HUES6 (cell line): Measurements from ENCODE around the gene YY1AP1.
"Not testable (repeated sequence)": the region's sequence is repeated elsewhere in the genome, so short reads cannot be mapped to it uniquely, and the experiment has no call there.

Experiments
- H3K27ac ChIP-seq: 2 replicates; pipeline ENCODE4 v1.7.0; 2013; ENCODE audit warnings: low read depth, mild to moderate bottlenecking, low read length, inconsistent platforms
- H3K27me3 ChIP-seq: 2 replicates; pipeline ENCODE4 v1.6.1; 2013; ENCODE audit warnings: low read length; ENCODE audit not compliant: control insufficient read depth, insufficient read depth
- H3K36me3 ChIP-seq: 2 replicates; pipeline ENCODE4 v1.6.1; 2013; ENCODE audit warnings: low read length; ENCODE audit not compliant: control insufficient read depth, insufficient read depth
- H3K4me1 ChIP-seq: 2 replicates; pipeline ENCODE4 v1.6.1; 2013; ENCODE audit warnings: low read length; ENCODE audit not compliant: control insufficient read depth, insufficient read depth
- H3K4me3 ChIP-seq: 2 replicates; pipeline ENCODE4 v1.5.1; 2013; ENCODE audit warnings: low read depth, low read length
- H3K9ac ChIP-seq: one replicate; pipeline ENCODE4 v1.6.1; 2013; ENCODE audit warnings: mild to moderate bottlenecking, low read length
- H3K9me3 ChIP-seq: 2 replicates; pipeline ENCODE4 v1.6.1; 2013; ENCODE audit warnings: low read depth, low read length; ENCODE audit not compliant: control insufficient read depth, insufficient read depth

YY1AP1 gene

DNA sequence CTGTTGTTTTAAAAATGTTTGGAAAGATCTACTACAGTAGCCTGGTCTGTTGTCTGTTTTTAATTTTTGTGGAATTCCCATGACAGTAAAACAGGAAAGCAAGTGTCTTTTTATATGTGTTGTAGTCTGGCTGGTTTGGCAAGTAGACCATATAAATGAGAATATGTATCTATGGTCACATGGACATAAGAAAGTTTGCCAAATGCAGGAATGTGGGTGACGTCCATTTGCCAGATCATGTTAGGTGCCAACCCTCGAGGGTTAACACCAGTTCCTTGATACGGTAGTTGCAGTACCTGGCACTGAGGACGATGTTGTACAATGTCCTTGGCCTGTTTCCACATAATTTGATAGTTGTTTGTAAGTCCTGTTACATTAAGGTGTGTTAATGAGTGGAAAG, 6.5 kb upstream of the YY1AP1 start:
- Histone ChIP-seq H3K27ac (no peak overlapping the region), H3K9me3 (peaks cover 73% of the 10 kb centered on the region), H3K9ac (no peak overlapping the region), H3K36me3 (peaks cover 51% of the 10 kb centered on the region), H3K4me3 (no peak overlapping the region), H3K4me1 (0 out of 2 replicates have a peak, but pooled peaks cover 3% of the 10 kb centered on the region), H3K27me3 (no peaks in the 10 kb centered on the region)

DNA sequence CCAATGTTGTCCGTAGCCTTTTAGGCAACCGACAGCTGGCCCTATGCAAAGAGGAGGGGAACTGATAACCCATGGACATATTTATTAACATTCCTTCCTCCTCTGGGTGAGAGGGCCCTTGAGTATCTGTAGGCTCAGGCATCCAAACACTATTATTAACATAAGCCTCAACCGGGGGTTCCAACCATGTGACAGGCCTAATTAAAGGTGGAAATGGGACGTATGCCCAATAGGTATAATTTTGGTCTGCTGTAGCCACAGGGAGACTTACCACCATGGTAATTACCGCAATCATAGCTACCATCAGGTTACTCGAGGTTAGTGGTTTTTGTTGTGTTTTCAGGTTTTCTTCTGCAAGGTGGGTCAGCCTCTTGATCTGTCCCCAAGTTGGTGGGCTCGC, 5.6 kb upstream of the YY1AP1 start:
- H3K9me3 ChIP-seq: peaks cover 64% of the 10 kb centered on the region
- H3K27me3 ChIP-seq: no peaks in the 10 kb centered on the region
- H3K4me3 ChIP-seq: no peak overlapping the region
- peaks cover 52% of the 10 kb centered on the region for H3K36me3 ChIP-seq
- H3K9ac ChIP-seq: no peak overlapping the region
- no peak overlapping the region for H3K27ac ChIP-seq
- H3K4me1 ChIP-seq: 0 out of 2 replicates have a peak, but pooled peaks cover 4% of the 10 kb centered on the region

DNA sequence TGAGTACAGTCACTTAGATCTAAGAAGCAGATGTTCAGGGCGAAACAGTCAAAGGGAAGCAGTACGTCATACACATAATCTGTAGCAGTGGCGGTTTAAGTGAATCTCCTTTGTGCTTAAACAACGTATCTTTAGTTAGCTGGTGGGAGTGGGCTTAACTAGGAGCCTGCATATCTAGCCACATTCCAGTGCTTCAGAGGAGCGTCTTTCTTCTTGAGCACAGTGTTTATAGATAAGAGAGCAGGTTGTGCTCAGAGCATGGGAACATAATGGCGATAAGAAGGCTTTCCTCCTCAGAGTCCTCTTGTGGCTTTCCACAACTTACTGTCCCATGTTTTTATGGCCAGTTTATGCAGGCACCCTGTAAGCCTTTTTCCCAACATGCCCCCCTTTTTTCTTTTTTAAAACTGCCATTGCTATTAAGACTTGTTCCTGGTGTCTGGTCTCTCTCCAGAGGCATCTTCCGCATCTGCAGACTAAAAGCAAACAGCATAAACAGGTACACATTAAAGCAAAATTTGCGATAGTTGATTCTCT, 3.5 kb upstream of the YY1AP1 start:
- Histone ChIP-seq H3K9ac (no peak overlapping the region), H3K27me3 (no peaks in the 10 kb centered on the region), H3K27ac (no peak overlapping the region), H3K4me1 (0 out of 2 replicates have a peak, but pooled peaks cover 4% of the 10 kb centered on the region), H3K9me3 (peaks cover 48% of the 10 kb centered on the region; the same call in 1 of the 2 replicates), H3K36me3 (peaks cover 49% of the 10 kb centered on the region), H3K4me3 (no peak overlapping the region)

DNA sequence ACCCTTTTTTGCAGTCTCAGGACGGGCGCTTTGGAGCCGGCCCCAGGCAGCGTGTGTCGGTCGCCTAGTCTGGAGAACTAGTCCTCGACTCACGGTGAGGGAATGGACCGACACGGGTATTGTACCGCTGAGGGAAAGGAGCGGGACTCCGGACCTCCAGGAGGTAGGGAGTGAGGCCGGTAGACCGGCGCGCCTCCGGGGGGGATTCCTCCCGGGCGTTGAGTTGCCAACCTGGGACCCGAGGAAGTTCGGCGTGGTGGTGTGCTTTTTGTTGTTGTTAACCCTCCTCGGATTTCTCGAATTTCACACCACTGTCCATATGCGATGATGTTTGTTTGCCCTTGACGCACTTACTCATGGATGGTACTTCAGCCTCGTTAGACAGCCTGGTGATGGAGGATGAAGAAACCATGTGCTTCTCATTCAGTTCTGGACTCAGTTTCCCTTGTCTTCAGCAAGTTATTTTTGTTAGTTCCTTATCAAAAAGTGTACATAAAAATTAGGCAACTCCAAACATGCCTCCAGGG, 570 bp upstream of the YY1AP1 start, which contains the start of gene DAP3:
TSS of gene DAP3 (plus strand) at position 11 of the 527 bp plus-strand sequence. CDS start 20,689 bp downstream, outside the sequence.
- H3K27me3 ChIP-seq, H3K4me1 ChIP-seq: not testable (repeated sequence)
- peaks cover 24% of the 10 kb centered on the region; the same call in 1 of the 2 replicates for H3K9me3 ChIP-seq
- H3K36me3 ChIP-seq: peaks cover 33% of the 10 kb centered on the region
- peak within 1 kb of the TSS; percentile 99 for H3K9ac ChIP-seq
- peak within 1 kb of the TSS; percentile 97 for H3K4me3 ChIP-seq
- peak within 1 kb of the TSS; percentile 99 for H3K27ac ChIP-seq

DNA sequence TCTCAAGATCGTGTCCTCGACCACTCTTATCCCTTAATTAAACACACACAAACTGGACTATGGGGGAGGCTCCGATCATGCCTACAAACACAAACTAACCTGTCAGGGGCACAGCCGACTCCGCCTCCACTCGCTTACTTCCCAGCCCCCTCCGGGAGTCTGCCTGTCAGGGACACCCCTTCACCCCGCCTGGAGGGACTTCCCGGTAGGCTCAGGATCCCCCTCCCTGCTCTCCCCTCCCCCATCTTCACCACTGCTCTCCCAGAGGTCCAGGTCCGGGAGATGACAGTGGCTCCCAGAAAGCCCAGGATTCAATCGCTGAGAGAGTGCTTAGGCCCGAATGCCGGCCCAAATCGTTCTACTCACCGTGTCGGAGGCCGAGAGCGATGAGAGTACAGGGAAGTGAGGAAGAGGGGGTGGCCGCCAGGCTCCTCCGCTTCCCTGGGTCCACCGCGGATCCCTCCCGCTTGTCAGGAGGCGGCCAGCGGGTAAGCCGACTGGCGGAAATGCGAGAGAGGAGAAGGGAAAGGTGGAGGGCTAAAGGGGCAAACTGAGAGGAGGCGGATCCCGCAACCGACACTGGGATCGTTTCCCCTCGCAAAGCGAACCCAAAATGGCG, 760 bp downstream of the YY1AP1 start:
- Histone ChIP-seq H3K4me3 (peak overlapping the region; percentile 97), H3K27ac (peak overlapping the region; percentile 99; the same call in 1 of the 2 replicates)

DNA sequence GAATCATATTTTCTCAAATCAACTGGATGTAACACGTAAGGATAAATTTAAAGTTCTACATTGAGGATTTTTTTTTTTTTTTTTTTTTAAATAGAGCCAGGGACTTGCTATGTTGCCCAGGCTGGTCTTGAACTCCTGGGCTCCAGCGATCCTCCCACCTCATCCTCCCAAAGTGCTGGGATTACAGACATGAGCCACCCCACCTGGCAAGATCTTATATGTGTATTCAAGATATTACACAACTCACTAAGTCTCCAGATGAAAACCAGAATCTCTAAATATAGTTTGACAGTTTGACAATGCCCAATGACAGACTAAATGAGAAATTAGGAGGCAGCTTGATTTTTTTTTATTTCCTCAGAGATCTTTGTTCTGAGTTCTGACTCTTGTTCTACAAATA, 6.8 kb downstream of the YY1AP1 start:
- Histone ChIP-seq H3K9ac (no peak overlapping the region), H3K4me1 (no peaks in the 10 kb centered on the region), H3K9me3 (no peaks in the 10 kb centered on the region), H3K36me3 (peaks cover 38% of the 10 kb centered on the region), H3K27ac (no peak overlapping the region), H3K27me3 (no peaks in the 10 kb centered on the region), H3K4me3 (no peak overlapping the region)

More for the DNA sequence above, 760 bp downstream of the YY1AP1 start:
- Histone ChIP-seq H3K9ac (peak overlapping the region; percentile 99), H3K36me3 (peaks cover 26% of the 10 kb centered on the region), H3K9me3 (peaks cover 19% of the 10 kb centered on the region; the same call in 1 of the 2 replicates)
- H3K4me1 ChIP-seq, H3K27me3 ChIP-seq: not testable (repeated sequence)

DNA sequence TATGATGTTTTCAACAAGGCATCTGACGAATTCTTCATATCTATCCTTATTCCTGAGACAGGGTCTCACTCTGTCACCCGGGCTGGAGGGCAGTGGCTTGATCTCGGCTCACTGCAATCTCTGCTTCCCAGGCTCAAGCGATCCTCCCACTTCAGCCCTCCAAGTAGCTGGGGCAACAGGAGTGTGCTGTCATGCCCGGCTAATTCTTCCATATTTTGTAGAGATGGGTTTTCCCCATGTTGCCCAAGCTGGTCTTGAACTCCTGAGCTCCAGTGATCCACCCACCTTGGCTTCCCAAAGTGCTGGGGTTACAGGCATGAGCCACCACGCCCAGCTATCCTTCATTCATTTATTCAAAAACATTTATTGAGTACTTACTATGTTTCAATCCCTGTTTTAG, 8.0 kb downstream of the YY1AP1 start:
- Histone ChIP-seq H3K9ac (no peak overlapping the region), H3K36me3 (peaks cover 51% of the 10 kb centered on the region), H3K27me3 (no peaks in the 10 kb centered on the region), H3K4me1 (no peaks in the 10 kb centered on the region), H3K27ac (no peak overlapping the region), H3K4me3 (no peak overlapping the region), H3K9me3 (no peaks in the 10 kb centered on the region)

DNA sequence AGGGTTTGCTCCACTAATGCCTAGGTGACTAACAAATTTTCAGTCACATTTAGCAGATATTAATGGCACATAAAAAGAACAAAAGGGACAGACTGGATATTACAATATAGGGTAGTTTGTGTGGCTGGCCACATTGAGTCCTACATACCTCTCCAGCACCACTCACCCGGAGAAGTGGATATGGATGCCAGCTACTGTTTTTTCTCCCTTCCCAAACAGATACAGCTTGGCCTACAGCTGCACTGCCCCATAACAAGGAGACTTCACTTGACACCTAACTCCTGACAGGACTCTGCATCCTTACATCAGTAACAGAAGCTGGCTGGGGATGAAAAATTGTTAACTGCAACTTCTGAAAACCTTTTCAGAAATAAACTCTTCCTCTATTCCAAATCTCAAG, 9.6 kb downstream of the YY1AP1 start:
- H3K4me3 ChIP-seq, H3K4me1 ChIP-seq, H3K27ac ChIP-seq, H3K9me3 ChIP-seq, H3K27me3 ChIP-seq, H3K9ac ChIP-seq: not testable (repeated sequence)
- H3K36me3 ChIP-seq: peaks cover 66% of the 10 kb centered on the region

DNA sequence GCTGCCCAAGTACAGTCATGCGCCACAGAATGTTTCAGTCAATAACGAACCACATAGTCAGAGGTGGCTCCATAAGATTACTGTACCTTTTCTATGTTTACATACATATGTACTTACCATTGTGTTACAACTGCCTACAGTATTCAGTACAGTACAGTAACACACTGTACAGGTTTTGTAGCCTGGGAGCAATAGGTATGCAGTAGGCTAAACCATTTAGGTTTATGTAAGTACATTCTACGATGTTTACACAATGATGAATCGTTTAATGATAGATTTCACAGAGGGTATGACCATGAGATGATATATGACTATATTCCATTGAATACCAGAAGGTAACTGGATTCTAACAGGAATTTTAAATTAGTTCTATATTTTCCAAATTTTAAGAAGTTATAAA, 10.5 kb downstream of the YY1AP1 start:
- H3K36me3 ChIP-seq: peaks cover 73% of the 10 kb centered on the region

DNA sequence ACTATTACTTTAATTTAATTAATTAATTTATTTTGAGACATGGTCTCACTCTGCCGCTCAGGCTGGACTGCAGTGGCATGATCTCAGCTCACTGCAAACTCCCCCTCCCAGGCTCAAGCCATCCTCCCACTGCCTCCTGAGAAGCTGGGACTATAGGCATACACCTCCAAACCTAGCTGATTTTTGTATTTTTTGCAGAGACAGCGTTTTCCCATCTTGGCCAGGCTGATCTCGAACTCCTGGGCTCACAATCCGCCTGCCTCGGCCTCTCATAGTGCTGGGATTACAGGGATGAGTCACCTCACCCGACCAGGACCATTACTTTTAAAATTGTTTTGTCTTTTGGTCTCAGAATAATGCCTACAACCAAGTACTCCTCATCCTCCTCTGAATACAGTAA, 15.6 kb downstream of the YY1AP1 start:
- Histone ChIP-seq H3K36me3 (peaks cover 94% of the 10 kb centered on the region), H3K9ac (no peak overlapping the region), H3K4me1 (no peaks in the 10 kb centered on the region), H3K9me3 (no peaks in the 10 kb centered on the region), H3K27me3 (no peaks in the 10 kb centered on the region), H3K4me3 (no peak overlapping the region), H3K27ac (no peak overlapping the region)

More for the DNA sequence above, 10.5 kb downstream of the YY1AP1 start:
- H3K9ac ChIP-seq: no peak overlapping the region
- no peaks in the 10 kb centered on the region for H3K9me3 ChIP-seq
- H3K27me3 ChIP-seq: no peaks in the 10 kb centered on the region
- no peak overlapping the region for H3K27ac ChIP-seq
- no peaks in the 10 kb centered on the region for H3K4me1 ChIP-seq
- no peak overlapping the region for H3K4me3 ChIP-seq

DNA sequence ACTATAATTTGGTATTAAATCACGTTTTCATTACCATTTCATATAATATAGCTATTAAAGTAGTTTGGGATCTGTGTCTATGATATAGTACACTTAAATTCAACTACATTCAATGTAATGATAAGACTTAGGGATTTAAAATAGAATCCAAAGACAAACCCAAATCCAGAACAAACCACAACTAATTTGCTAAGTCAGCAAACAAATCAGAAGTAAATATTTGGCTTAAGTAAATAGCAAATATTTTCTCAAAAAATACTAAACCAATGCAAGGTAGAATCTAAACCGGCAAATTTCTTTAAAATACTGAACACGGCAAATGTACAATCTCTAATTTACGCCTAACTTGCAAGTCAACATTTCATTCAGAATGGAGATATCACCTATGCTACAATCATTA, 16.8 kb downstream of the YY1AP1 start:
- peaks cover 93% of the 10 kb centered on the region for H3K36me3 ChIP-seq
- H3K9ac ChIP-seq: no peak overlapping the region
- H3K4me3 ChIP-seq: no peak overlapping the region

More for the DNA sequence above, 16.8 kb downstream of the YY1AP1 start:
- Histone ChIP-seq H3K9me3 (no peaks in the 10 kb centered on the region), H3K4me1 (no peaks in the 10 kb centered on the region), H3K27ac (no peak overlapping the region), H3K27me3 (no peaks in the 10 kb centered on the region)
